SKM-1 treated with dmso at 0.1 percent for 144 hours (cell line): ENCODE measurements around the gene IMMP2L.
"Not testable (repeated sequence)": the region's sequence is repeated elsewhere in the genome, so short reads cannot be mapped to it uniquely, and the experiment has no call there.

ENCODE experiments used
- DNase-seq: peaks from one replicate; lab custom pipeline; 2025; ENCODE audit not compliant: unreplicated experiment; lab: John Stamatoyannopoulos, UW

Gene IMMP2L

GRCh38 chr7:111561904-111562732 is at the start of gene IMMP2L:
IMMP2L (minus strand) TSS chr7:111562492.
- peak; percentile 68 for DNase-seq

GRCh38 chr7:111609483-111610254 is 47.4 kb upstream of the IMMP2L start:
- DNase-seq, result not testable (repeated sequence)

GRCh38 chr7:111607621-111608020 is 45.3 kb upstream of the IMMP2L start:
- DNase-seq, result no peak

GRCh38 chr7:111605246-111605645 is 43.0 kb upstream of the IMMP2L start:
- no peak for DNase-seq

- no peak for DNase-seq
Measured at GRCh38 chr7:111600091-111600490, 37.8 kb upstream of the IMMP2L start.

GRCh38 chr7:111595780-111596179 is 33.5 kb upstream of the IMMP2L start:
- no peak for DNase-seq

- DNase-seq, result no peak
Measured at GRCh38 chr7:111594602-111595001, 32.3 kb upstream of the IMMP2L start.

GRCh38 chr7:111593343-111593742 is 31.1 kb upstream of the IMMP2L start:
- DNase-seq, result no peak

- no peak for DNase-seq
Measured at GRCh38 chr7:111588065-111588433, 25.8 kb upstream of the IMMP2L start.

GRCh38 chr7:111587410-111588064 is 25.2 kb upstream of the IMMP2L start:
- no peak for DNase-seq

- no peak for DNase-seq
Measured at GRCh38 chr7:111586711-111587409, 24.6 kb upstream of the IMMP2L start.

- DNase-seq, result not testable (repeated sequence)
Measured at GRCh38 chr7:111581784-111582488, 19.6 kb upstream of the IMMP2L start.

- not testable (repeated sequence) for DNase-seq
Measured at GRCh38 chr7:111581207-111581606, 18.9 kb upstream of the IMMP2L start.

GRCh38 chr7:111578754-111579153 is 16.5 kb upstream of the IMMP2L start:
- no peak for DNase-seq

GRCh38 chr7:111571720-111572119 is 9.4 kb upstream of the IMMP2L start:
- DNase-seq, result no peak

GRCh38 chr7:111568870-111569462 is 6.7 kb upstream of the IMMP2L start:
- no peak for DNase-seq

GRCh38 chr7:111568419-111568818 is 6.1 kb upstream of the IMMP2L start:
- no peak for DNase-seq

GRCh38 chr7:111564078-111564477 is 1.8 kb upstream of the IMMP2L start:
- no peak for DNase-seq

- no peak for DNase-seq
Measured at GRCh38 chr7:111561654-111561903, 713 bp downstream of the IMMP2L start.
